Thymus (tissue), 11 donors: Measurements from ENCODE around the gene TAX1BP1. TPM values are rescaled to one million over a fixed set of nuclear protein-coding genes. Genes with fewer than 3 reads are reported as not detected.
A peak's percentile ranks its signal among the peaks of the same experiment; 100 is the strongest.

Experiments used
- DNase-seq, 9 donors: peaks; one replicate each; pipeline ENCODE4 v3.0.0-alpha.2; 2013; ENCODE audit warnings: low spot score in 9 of 9, low read depth in 6 of 9, missing footprints in 1 of 9
- H3K27ac ChIP-seq, 2 donors: one replicate each; pipeline ENCODE4 v1.5.1; 2013; ENCODE audit warnings: control low read depth in 1 of 2, low read depth in 1 of 2, low read length in 1 of 2, mild to moderate bottlenecking in 1 of 2, moderate library complexity in 1 of 2
- H3K27me3 ChIP-seq, 2 donors: one replicate each; pipeline ENCODE4 v1.5.1; 2013; ENCODE audit warnings: low read length in 1 of 2; ENCODE audit not compliant: control insufficient read depth in 2 of 2, insufficient read depth in 1 of 2
- H3K36me3 ChIP-seq, 2 donors: one replicate each; pipeline ENCODE4 v1.5.1; 2013; ENCODE audit warnings: low read length in 1 of 2, mild to moderate bottlenecking in 1 of 2, moderate library complexity in 1 of 2; ENCODE audit not compliant: control insufficient read depth in 2 of 2, insufficient read depth in 2 of 2
- H3K4me1 ChIP-seq, 2 donors: one replicate each; pipeline ENCODE4 v1.5.1; 2013; ENCODE audit warnings: low read length in 2 of 2; ENCODE audit not compliant: control insufficient read depth in 2 of 2, insufficient read depth in 2 of 2
- H3K4me3 ChIP-seq, 2 donors: one replicate each; pipeline ENCODE4 v1.5.1; 2013; ENCODE audit warnings: low read length in 2 of 2, control low read depth in 1 of 2, mild to moderate bottlenecking in 1 of 2
- H3K9me3 ChIP-seq, 2 donors: one replicate each; pipeline ENCODE4 v1.5.1; 2013; ENCODE audit warnings: low read length in 1 of 2, mild to moderate bottlenecking in 1 of 2; ENCODE audit not compliant: control insufficient read depth in 2 of 2, insufficient read depth in 1 of 2
- WGBS: extraction: QIAGEN DNeasy Blood & Tissue Kit; methylation state at CpG from one replicate; pipeline ENCODE4 v1.1.7; 2013; 5-methylcytosine and 5-hydroxymethylcytosine counted together
- polyA plus RNA-seq: library from polyadenylated mRNA; stranded (reverse); fragments of 200-250 nt; gene quantifications from one replicate; pipeline ENCODE4 v1.2.3, GENCODE V29; 2013
- total RNA-seq: library from RNA; stranded (reverse); fragments of 120-200 nt; gene quantifications from one replicate; pipeline ENCODE4 v1.2.4, GENCODE V29; 2013
- donor health status: healthy.

TAX1BP1 gene
- total and polyA plus RNA-seq, 2 donors: 86.7 to 95.1 TPM

GRCh38 chr7:27782849-27783248 is 42.9 kb downstream of the TAX1BP1 start:
- no peak for DNase-seq
- peaks cover 0 to 15% of the 10 kb centered on the region in 2 donors for H3K36me3 ChIP-seq

GRCh38 chr7:27784399-27785053 is 44.6 kb downstream of the TAX1BP1 start:
- WGBS: 68% methylated on average over 6 of the region's 6 CpGs
- Histone ChIP-seq H3K4me3 (no peak overlapping the region), H3K4me1 (no peaks in the 10 kb centered on the region), H3K9me3 (no peaks in the 10 kb centered on the region), H3K36me3 (peaks cover 0 to 15% of the 10 kb centered on the region in 2 donors), H3K27ac (no peak overlapping the region), H3K27me3 (no peaks in the 10 kb centered on the region)
- peak in 8 of 9 donors; percentile 5 to 61 (median 22) for DNase-seq

More at GRCh38 chr7:27782849-27783248, 42.9 kb downstream of the TAX1BP1 start:
- Histone ChIP-seq H3K9me3 (no peaks in the 10 kb centered on the region), H3K4me1 (no peaks in the 10 kb centered on the region), H3K27ac (no peak overlapping the region), H3K4me3 (no peak overlapping the region), H3K27me3 (no peaks in the 10 kb centered on the region)
- 94% methylated on average over 2 of the region's 2 CpGs for WGBS

- peaks cover 7 to 30% of the 10 kb centered on the region in 2 donors for H3K36me3 ChIP-seq
Measured at GRCh38 chr7:27788437-27788836, 48.5 kb downstream of the TAX1BP1 start.

GRCh38 chr7:27793780-27794179 is 53.8 kb downstream of the TAX1BP1 start:
- H3K36me3 ChIP-seq: peaks cover 7 to 18% of the 10 kb centered on the region in 2 donors
- no peak overlapping the region for H3K4me3 ChIP-seq
- no peak overlapping the region for H3K27ac ChIP-seq
- H3K9me3 ChIP-seq: no peaks in the 10 kb centered on the region
- no peaks in the 10 kb centered on the region for H3K4me1 ChIP-seq
- 96% methylated on average over 1 of the region's 1 CpG for WGBS
- DNase-seq: no peak
- H3K27me3 ChIP-seq: no peaks in the 10 kb centered on the region

More at GRCh38 chr7:27788437-27788836, 48.5 kb downstream of the TAX1BP1 start:
- Histone ChIP-seq H3K9me3 (no peaks in the 10 kb centered on the region), H3K4me1 (no peaks in the 10 kb centered on the region), H3K27ac (no peak overlapping the region), H3K4me3 (no peak overlapping the region), H3K27me3 (no peaks in the 10 kb centered on the region)
- no peak for DNase-seq

GRCh38 chr7:27795977-27796376 is 56.0 kb downstream of the TAX1BP1 start:
- no peak for DNase-seq
- 96% methylated on average over 1 of the region's 1 CpG for WGBS
- peaks cover 7 to 18% of the 10 kb centered on the region in 2 donors for H3K36me3 ChIP-seq

GRCh38 chr7:27799212-27799611 is 59.2 kb downstream of the TAX1BP1 start:
- 98% methylated on average over 2 of the region's 2 CpGs for WGBS
- no peaks in the 10 kb centered on the region for H3K9me3 ChIP-seq
- no peaks in the 10 kb centered on the region for H3K27me3 ChIP-seq
- DNase-seq: no peak
- peaks cover 0 to 14% of the 10 kb centered on the region in 2 donors for H3K36me3 ChIP-seq
- H3K4me1 ChIP-seq: no peaks in the 10 kb centered on the region
- no peak overlapping the region for H3K4me3 ChIP-seq
- H3K27ac ChIP-seq: no peak overlapping the region

More at GRCh38 chr7:27795977-27796376, 56.0 kb downstream of the TAX1BP1 start:
- Histone ChIP-seq H3K4me1 (no peaks in the 10 kb centered on the region), H3K9me3 (no peaks in the 10 kb centered on the region), H3K27ac (no peak overlapping the region), H3K27me3 (no peaks in the 10 kb centered on the region), H3K4me3 (no peak overlapping the region)

- Histone ChIP-seq H3K9me3 (no peaks in the 10 kb centered on the region), H3K36me3 (peaks cover 0 to 13% of the 10 kb centered on the region in 2 donors), H3K27ac (no peak overlapping the region), H3K27me3 (no peaks in the 10 kb centered on the region), H3K4me1 (no peaks in the 10 kb centered on the region), H3K4me3 (no peak overlapping the region)
- no peak for DNase-seq
- 97% methylated on average over 2 of the region's 2 CpGs for WGBS
Measured at GRCh38 chr7:27802999-27803398, 63.0 kb downstream of the TAX1BP1 start.

- no peaks in the 10 kb centered on the region for H3K9me3 ChIP-seq
- no peaks in the 10 kb centered on the region for H3K27me3 ChIP-seq
- H3K27ac ChIP-seq: no peak overlapping the region
- DNase-seq: no peak
- no peaks in the 10 kb centered on the region for H3K4me1 ChIP-seq
- H3K36me3 ChIP-seq: peaks cover 0 to 13% of the 10 kb centered on the region in 2 donors
- WGBS: 96% methylated on average over 3 of the region's 3 CpGs
- H3K4me3 ChIP-seq: no peak overlapping the region
Measured at GRCh38 chr7:27804139-27804538, 64.2 kb downstream of the TAX1BP1 start.

GRCh38 chr7:27808626-27809025 is 68.7 kb downstream of the TAX1BP1 start:
- no peaks in the 10 kb centered on the region for H3K4me1 ChIP-seq
- peaks cover 8 to 9% of the 10 kb centered on the region in 2 donors for H3K36me3 ChIP-seq
- 98% methylated on average over 2 of the region's 2 CpGs for WGBS
- no peaks in the 10 kb centered on the region for H3K9me3 ChIP-seq
- no peak for DNase-seq
- H3K27ac ChIP-seq: no peak overlapping the region
- no peaks in the 10 kb centered on the region for H3K27me3 ChIP-seq
- no peak overlapping the region for H3K4me3 ChIP-seq
